ENCODE measurements around the gene MCC.

DNA sequence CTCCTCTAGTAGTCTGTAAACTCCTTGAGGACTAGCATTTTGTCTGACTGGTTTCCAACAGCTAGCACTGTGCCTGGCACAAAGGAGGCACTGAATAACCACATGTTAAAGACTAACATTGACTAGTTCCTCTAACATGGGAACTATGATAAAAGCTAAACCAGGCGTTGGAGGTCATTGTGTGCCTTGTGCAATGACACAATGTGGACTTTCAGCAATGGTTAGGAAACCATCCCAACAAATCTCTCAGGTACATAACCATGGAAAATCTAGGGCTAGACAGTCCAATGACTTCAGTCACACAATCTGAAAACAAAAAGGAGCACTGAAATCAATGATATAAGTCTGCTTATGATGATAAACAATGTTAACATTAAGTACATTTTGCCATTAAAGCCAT, 311.0 kb downstream of the MCC start:
- TF ChIP-seq HOXB5 (CRISPR knock-in tag; IDR thresholded peaks at IDR 0.05) (no peak), CTCF (IDR thresholded peaks at IDR 0.05) (no peak), MYC (IDR thresholded peaks at IDR 0.05; ENCODE audit: borderline replicate concordance, low read length) (no peak)
- TF ChIP-seq, protein P1, sequence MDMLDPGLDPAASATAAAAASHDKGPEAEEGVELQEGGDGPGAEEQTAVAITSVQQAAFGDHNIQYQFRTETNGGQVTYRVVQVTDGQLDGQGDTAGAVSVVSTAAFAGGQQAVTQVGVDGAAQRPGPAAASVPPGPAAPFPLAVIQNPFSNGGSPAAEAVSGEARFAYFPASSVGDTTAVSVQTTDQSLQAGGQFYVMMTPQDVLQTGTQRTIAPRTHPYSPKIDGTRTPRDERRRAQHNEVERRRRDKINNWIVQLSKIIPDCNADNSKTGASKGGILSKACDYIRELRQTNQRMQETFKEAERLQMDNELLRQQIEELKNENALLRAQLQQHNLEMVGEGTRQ (IDR thresholded peaks at IDR 0.05), result no peak

Data from A549 (cell line).